WTC11 (cell line): ENCODE measurements around the gene RPS15. TPM values are rescaled to one million over a fixed set of nuclear protein-coding genes. Genes with fewer than 3 reads are reported as not detected.

Experiments
- ATAC-seq: fragments of 200-7000 bp; cut with Tn5 transposase; 2 replicates; pipeline ENCODE4 v1.10.0; 2021; ENCODE audit warnings: mild to moderate bottlenecking, moderate library complexity
- CTCF ChIA-PET: fragments of 300-600 bp; sonication (Branson Sonifier 250); formaldehyde crosslinking; loops from one replicate; lab custom pipeline; 2021; ENCODE audit warnings: antibody characterized with exemption; lab: Charles Lee
- POLR2A ChIA-PET: fragments of 350-600 bp; sonication (Branson Sonifier 250); formaldehyde crosslinking; loops from one replicate; lab custom pipeline; 2021; ENCODE audit warnings: antibody characterized with exemption; lab: Charles Lee
- DNase-seq: peaks from one replicate; pipeline ENCODE4 v3.0.0; 2021; ENCODE audit warnings: low spot score
- H3K27ac Mint-ChIP-seq: 2 replicates; pipeline ENCODE4 v1.8.0; 2021; ENCODE audit warnings: mixed read lengths
- H3K27me3 Mint-ChIP-seq: 2 replicates; pipeline ENCODE4 v1.8.0; 2021; ENCODE audit warnings: low read depth, mild to moderate bottlenecking, moderate library complexity, mixed read lengths
- H3K36me3 Mint-ChIP-seq: 2 replicates; pipeline ENCODE4 v1.8.0; 2021; ENCODE audit warnings: mixed read lengths
- H3K4me1 Mint-ChIP-seq: 2 replicates; pipeline ENCODE4 v1.8.0; 2022; ENCODE audit warnings: mixed read lengths
- H3K4me3 Mint-ChIP-seq: 2 replicates; pipeline ENCODE4 v1.8.0; 2021; ENCODE audit warnings: mild to moderate bottlenecking, moderate library complexity, mixed read lengths
- H3K9me3 Mint-ChIP-seq: 2 replicates; pipeline ENCODE4 v1.8.0; 2021; ENCODE audit warnings: mixed read lengths
- AR ChIP-seq: fragments of 250-450 bp; sonication (Bioruptor Pico); IDR thresholded peaks from 2 replicates; pipeline ENCODE4 v1.9.0; 2021; ENCODE audit warnings: mild to moderate bottlenecking
- ATF6 ChIP-seq: sonication (generic); formaldehyde crosslinking; IDR thresholded peaks from 2 replicates; pipeline ENCODE4 v1.8.1; 2023; ENCODE audit warnings: mild to moderate bottlenecking, missing genetic modification reagents
- EMX1 ChIP-seq: fragments of 250-450 bp; sonication (Bioruptor Pico); IDR thresholded peaks from 2 replicates; pipeline ENCODE4 v1.8.0; 2021; ENCODE audit warnings: mild to moderate bottlenecking
- FOXP1 ChIP-seq: sonication (generic); formaldehyde crosslinking; IDR thresholded peaks from 2 replicates; pipeline ENCODE4 v1.8.0; 2022; ENCODE audit warnings: missing genetic modification reagents, mild to moderate bottlenecking, moderate library complexity, borderline replicate concordance
- GABPB1 ChIP-seq: sonication (generic); formaldehyde crosslinking; IDR thresholded peaks from 2 replicates; pipeline ENCODE4 v1.8.1; 2023; ENCODE audit warnings: mild to moderate bottlenecking, missing genetic modification reagents
- HMGXB4 ChIP-seq: sonication (generic); formaldehyde crosslinking; IDR thresholded peaks from 2 replicates; pipeline ENCODE4 v1.8.1; 2023; ENCODE audit warnings: mild to moderate bottlenecking, moderate library complexity, missing genetic modification reagents
- MAX ChIP-seq: sonication (generic); formaldehyde crosslinking; IDR thresholded peaks from 2 replicates; pipeline ENCODE4 v1.8.0; 2022; ENCODE audit warnings: mild to moderate bottlenecking, missing genetic modification reagents
- NFATC4 ChIP-seq: fragments of 250-450 bp; sonication (Bioruptor Pico); IDR thresholded peaks from 2 replicates; pipeline ENCODE4 v1.9.0; 2021; ENCODE audit warnings: mild to moderate bottlenecking
- NR2C2 ChIP-seq: sonication (generic); formaldehyde crosslinking; IDR thresholded peaks from 2 replicates; pipeline ENCODE4 v1.8.0; 2022; ENCODE audit warnings: mild to moderate bottlenecking, missing genetic modification reagents
- RELA ChIP-seq: sonication (generic); formaldehyde crosslinking; IDR thresholded peaks from 2 replicates; pipeline ENCODE4 v1.8.1; 2022; ENCODE audit warnings: missing genetic modification reagents, mild to moderate bottlenecking, borderline replicate concordance
- SMAD4 ChIP-seq: sonication (generic); formaldehyde crosslinking; IDR thresholded peaks from 2 replicates; pipeline ENCODE4 v1.8.0; 2022; ENCODE audit warnings: mild to moderate bottlenecking, missing genetic modification reagents
- SP1 ChIP-seq: sonication (generic); formaldehyde crosslinking; conservative IDR thresholded peaks from 2 replicates; pipeline ENCODE4 v1.8.1; 2022; ENCODE audit warnings: missing genetic modification reagents
- TCF7 ChIP-seq: sonication (generic); formaldehyde crosslinking; IDR thresholded peaks from 2 replicates; pipeline ENCODE4 v1.8.0; 2022; ENCODE audit warnings: mild to moderate bottlenecking, low read depth, missing genetic modification reagents, moderate library complexity
- TEAD1 ChIP-seq: sonication (generic); formaldehyde crosslinking; IDR thresholded peaks from 2 replicates; pipeline ENCODE4 v1.8.0; 2022; ENCODE audit warnings: mild to moderate bottlenecking, missing genetic modification reagents
- TP53 ChIP-seq: sonication (generic); formaldehyde crosslinking; IDR thresholded peaks from 2 replicates; pipeline ENCODE4 v1.8.1; 2023; ENCODE audit warnings: mild to moderate bottlenecking, missing genetic modification reagents
- USF1 ChIP-seq: sonication (generic); formaldehyde crosslinking; IDR thresholded peaks from 2 replicates; pipeline ENCODE4 v1.8.0; 2022; ENCODE audit warnings: mild to moderate bottlenecking, missing genetic modification reagents
- ZNF138 ChIP-seq: sonication (generic); formaldehyde crosslinking; conservative IDR thresholded peaks from 2 replicates; pipeline ENCODE4 v1.8.1; 2022; ENCODE audit warnings: mild to moderate bottlenecking, moderate library complexity, missing genetic modification reagents
- ZNF263 ChIP-seq: sonication (generic); formaldehyde crosslinking; IDR thresholded peaks from 2 replicates; pipeline ENCODE4 v1.8.1; 2022; ENCODE audit warnings: low read depth, mild to moderate bottlenecking, moderate library complexity, missing genetic modification reagents
- ZNF317 ChIP-seq: sonication (generic); formaldehyde crosslinking; IDR thresholded peaks from 2 replicates; pipeline ENCODE4 v1.8.1; 2023; ENCODE audit warnings: low read depth, mild to moderate bottlenecking, moderate library complexity, missing genetic modification reagents, borderline replicate concordance
- ZNF396 ChIP-seq: fragments of 250-450 bp; sonication (Bioruptor Pico); IDR thresholded peaks from 2 replicates; pipeline ENCODE4 v1.8.0; 2021; ENCODE audit warnings: mild to moderate bottlenecking, moderate library complexity, borderline replicate concordance
- ZNF416 ChIP-seq: fragments of 250-450 bp; sonication (Bioruptor Pico); IDR thresholded peaks from 2 replicates; pipeline ENCODE4 v1.9.0; 2021; ENCODE audit warnings: mild to moderate bottlenecking, inconsistent platforms
- total RNA-seq: library from RNA; stranded (reverse); gene quantifications from 3 replicates; pipeline ENCODE4 v1.2.3, GENCODE V29; 2021

The RPS15 gene
- total RNA-seq, 1 experiment from 2014 or later, result 1,932 TPM

- TF ChIP-seq HMGXB4 (CRISPR knock-in tag) (no peak), NFATC4 (CRISPR knock-in tag) (no peak), MAX (CRISPR knock-in tag) (no peak), ZNF416 (CRISPR knock-in tag) (no peak), SP1 (CRISPR knock-in tag) (peak; percentile 26; the same call in 1 of the 2 replicates), NR2C2 (CRISPR knock-in tag) (no peak), ZNF396 (CRISPR knock-in tag) (no peak), ATF6 (CRISPR knock-in tag) (no peak), TP53 (CRISPR knock-in tag) (no peak), SMAD4 (no peak), ZNF138 (CRISPR knock-in tag) (no peak), GABPB1 (CRISPR knock-in tag) (no peak), EMX1 (no peak), TEAD1 (CRISPR knock-in tag) (0 out of 2 replicates have a peak, but pooled peaks have one; percentile 26), AR (CRISPR knock-in tag) (no peak), FOXP1 (CRISPR knock-in tag) (0 out of 2 replicates have a peak, but pooled peaks have one; percentile 44)
- TF ChIP-seq, all 79 proteins: peak for 3
These were observed 34.3 kb downstream of the RPS15 start (continued) for GRCh38 chr19:1472231-1473084.

- Mint-ChIP-seq H3K4me1 (peaks cover 7% of the 10 kb centered on the region; the same call in 1 of the 2 replicates), H3K27ac (no peak overlapping the region), H3K9me3 (no peaks in the 10 kb centered on the region), H3K36me3 (peaks cover 4% of the 10 kb centered on the region), H3K27me3 (peaks cover 36% of the 10 kb centered on the region), H3K4me3 (no peak overlapping the region)
- CTCF ChIA-PET, result interaction anchor here (1.0 to 3.2 kb wide), 6 partner anchors 17 to 962 kb away, joined by 3 to 19 read pairs (median 5); no protein-coding TSS in a partner anchor
- POLR2A ChIA-PET, result interaction anchor here (0.6 to 1.2 kb wide), 4 partner anchors 21 to 359 kb away, joined by 3 read pairs; no protein-coding TSS in a partner anchor
- peak; percentile 22; the same call in 1 of the 2 replicates for TF ChIP-seq SP1 (CRISPR knock-in tag)
- TF ChIP-seq ZNF263 (CRISPR knock-in tag), result no peak
- TF ChIP-seq TCF7, result no peak
- no peak for TF ChIP-seq HMGXB4 (CRISPR knock-in tag)
- no peak for TF ChIP-seq USF1 (CRISPR knock-in tag)
- TF ChIP-seq ZNF317 (CRISPR knock-in tag), result no peak
- TF ChIP-seq RELA (CRISPR knock-in tag), result no peak
- ATAC-seq, result no peak
- DNase-seq, result peak; percentile 15
These were observed 35.1 kb downstream of the RPS15 start for GRCh38 chr19:1473085-1473851.
